ENCODE measurements around the gene SPATA13. TPM values are rescaled to one million over a fixed set of nuclear protein-coding genes. Genes with fewer than 3 reads are reported as not detected.

Gene SPATA13
- total RNA-seq, 1 experiment from 2014 or later, result 21.4 TPM

DNA sequence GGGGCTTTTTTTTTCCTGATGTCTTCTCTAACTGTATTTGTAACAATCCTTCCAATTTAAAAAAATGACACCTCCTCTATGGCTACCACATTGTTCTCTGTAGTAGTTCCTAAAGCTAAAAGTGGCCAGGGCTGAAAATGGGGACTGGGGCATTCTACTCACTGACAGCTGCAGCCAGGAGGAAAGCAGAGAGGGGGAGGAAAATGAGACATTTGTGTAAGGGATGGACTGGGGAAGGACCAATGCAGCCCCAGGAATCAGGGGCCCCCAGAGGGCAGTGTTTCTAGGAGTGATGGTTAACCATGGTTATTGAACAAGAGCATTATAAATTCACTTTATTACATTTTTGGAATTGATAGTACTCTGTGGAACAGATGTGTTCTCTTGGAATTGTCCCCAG, 114.5 kb downstream of the SPATA13 start:
- no peak for TF ChIP-seq REST (IDR thresholded peaks at IDR 0.05; ENCODE audit: low read depth)
- TF ChIP-seq ELF1 (IDR thresholded peaks at IDR 0.05; ENCODE audit: borderline replicate concordance, low read depth), result no peak
- no peak for TF ChIP-seq SIN3A (IDR thresholded peaks at IDR 0.05; ENCODE audit: low read depth)
- no peak for TF ChIP-seq SP1 (IDR thresholded peaks at IDR 0.05; ENCODE audit: low read depth)
- no peaks in the 10 kb centered on the region for H3K9me3 ChIP-seq (ENCODE audit: control insufficient read depth in 1 of 2, insufficient read depth in 1 of 2, low read depth in 1 of 2, low read length in 2 of 2)
- H3K9ac ChIP-seq (ENCODE audit: low read length), result no peak overlapping the region
- no peak overlapping the region for H3K27ac ChIP-seq (ENCODE audit: low read depth, low read length)
- no peaks in the 10 kb centered on the region for H3K36me3 ChIP-seq (ENCODE audit: control insufficient read depth in 1 of 2, insufficient read depth in 2 of 2, low read length in 2 of 2)
- intact Hi-C loops (cut with micrococcal nuclease), result no loop called here
- no TSS peak for BruUV-seq (replicated peaks)
- DNase-seq (ENCODE audit: low read depth, low spot score) (no peak), ATAC-seq (no peak)
- no peak overlapping the region for H3K4me3 ChIP-seq (replicated peaks in 1 of 2; ENCODE audit: low read depth in 1 of 2, low read length in 2 of 2)
- ChIA-PET CTCF (no interaction called here), POLR2A (no interaction called here), RAD21 (ENCODE audit: low non-redundant PET in 1 of 2, low total read pairs in 2 of 2, uncharacterized antibody in 2 of 2, unreplicated experiment in 2 of 2) (no interaction called here)
- H4K20me1 ChIP-seq (ENCODE audit: insufficient read depth), result no peaks in the 10 kb centered on the region
- H3K4me1 ChIP-seq (ENCODE audit: control insufficient read depth in 1 of 2, insufficient read depth in 2 of 2, low read length in 2 of 2), result no peaks in the 10 kb centered on the region
- peaks cover 5% of the 10 kb centered on the region; the same call in 1 of the 2 replicates for H3K79me2 ChIP-seq (ENCODE audit: insufficient read depth, low read length)
- H3K9me2 ChIP-seq (ENCODE audit: insufficient read depth), result no peaks in the 10 kb centered on the region
- H2AFZ ChIP-seq (ENCODE audit: low read depth, low read length, poor library complexity, severe bottlenecking), result no peak overlapping the region
- H3K27me3 ChIP-seq (ENCODE audit: insufficient read depth, low read length), result no peaks in the 10 kb centered on the region
- H3K4me2 ChIP-seq (ENCODE audit: low read length), result no peak overlapping the region

DNA sequence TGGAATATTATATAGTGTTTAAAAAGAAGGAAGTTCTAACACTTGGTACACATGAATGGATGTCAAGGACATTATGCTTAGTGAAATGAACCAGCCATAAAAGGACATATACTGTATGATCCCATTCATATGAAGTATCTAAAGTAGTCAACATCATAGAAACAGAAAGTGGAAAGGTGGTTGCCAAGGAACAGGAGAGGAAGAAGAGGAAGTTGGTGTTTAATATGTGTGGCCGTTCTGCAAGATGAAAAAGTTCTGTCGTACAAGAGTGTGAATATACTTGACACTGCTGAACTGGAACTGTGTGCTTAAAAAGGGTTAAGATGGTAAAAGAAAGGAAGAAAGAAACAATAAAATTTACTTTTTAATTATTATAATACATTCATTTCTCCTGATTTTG, 115.8 kb downstream of the SPATA13 start:
- no peaks in the 10 kb centered on the region for H3K36me3 ChIP-seq (ENCODE audit: control insufficient read depth in 1 of 2, insufficient read depth in 2 of 2, low read length in 2 of 2)
- H3K9me2 ChIP-seq (ENCODE audit: insufficient read depth), result no peaks in the 10 kb centered on the region
- H3K4me3 ChIP-seq (replicated peaks in 1 of 2; ENCODE audit: low read depth in 1 of 2, low read length in 2 of 2), result no peak overlapping the region
- ChIA-PET CTCF (no interaction called here), POLR2A (no interaction called here), RAD21 (ENCODE audit: low non-redundant PET in 1 of 2, low total read pairs in 2 of 2, uncharacterized antibody in 2 of 2, unreplicated experiment in 2 of 2) (no interaction called here)
- no peak overlapping the region for H3K9ac ChIP-seq (ENCODE audit: low read length)
- DNase-seq (ENCODE audit: low read depth, low spot score) (no peak), ATAC-seq (no peak)
- no peak overlapping the region for H2AFZ ChIP-seq (ENCODE audit: low read depth, low read length, poor library complexity, severe bottlenecking)
- no TSS peak for BruUV-seq (replicated peaks)
- H3K9me3 ChIP-seq (ENCODE audit: control insufficient read depth in 1 of 2, insufficient read depth in 1 of 2, low read depth in 1 of 2, low read length in 2 of 2), result no peaks in the 10 kb centered on the region
- H3K4me2 ChIP-seq (ENCODE audit: low read length), result no peak overlapping the region
- no peaks in the 10 kb centered on the region for H3K27me3 ChIP-seq (ENCODE audit: insufficient read depth, low read length)
- intact Hi-C loops (cut with micrococcal nuclease), result no loop called here
- no peaks in the 10 kb centered on the region for H4K20me1 ChIP-seq (ENCODE audit: insufficient read depth)
- H3K4me1 ChIP-seq (ENCODE audit: control insufficient read depth in 1 of 2, insufficient read depth in 2 of 2, low read length in 2 of 2), result no peaks in the 10 kb centered on the region
- H3K27ac ChIP-seq (ENCODE audit: low read depth, low read length), result no peak overlapping the region
- no peaks in the 10 kb centered on the region; the same call in 1 of the 2 replicates for H3K79me2 ChIP-seq (ENCODE audit: insufficient read depth, low read length)
- TF ChIP-seq ELF1 (IDR thresholded peaks at IDR 0.05; ENCODE audit: borderline replicate concordance, low read depth) (no peak), ATF3 (IDR thresholded peaks at IDR 0.05) (no peak), SP1 (IDR thresholded peaks at IDR 0.05; ENCODE audit: low read depth) (no peak), CBX3 (IDR thresholded peaks at IDR 0.05; ENCODE audit: low read depth) (no peak), ZNF274 (IDR thresholded peaks at IDR 0.05; ENCODE audit: low read depth, low read length) (no peak), EGR1 (IDR thresholded peaks at IDR 0.05; ENCODE audit: low read depth) (no peak), ZBTB33 (IDR thresholded peaks at IDR 0.05; ENCODE audit: extremely low read depth, insufficient replicate concordance, low read length) (no peak), EZH2 (IDR thresholded peaks at IDR 0.05) (no peak), FOSL1 (IDR thresholded peaks at IDR 0.05; ENCODE audit: low read depth) (no peak), POLR2AphosphoS5 (IDR thresholded peaks at IDR 0.05; ENCODE audit: low read depth, low read length) (no peak), SRF (IDR thresholded peaks at IDR 0.05; ENCODE audit: low read depth) (no peak), POLR2A (IDR thresholded peaks at IDR 0.05; ENCODE audit: borderline replicate concordance, extremely low read depth, insufficient read depth, insufficient read length) (no peak), ZFX (IDR thresholded peaks at IDR 0.05) (no peak)
- TF ChIP-seq, protein P1, sequence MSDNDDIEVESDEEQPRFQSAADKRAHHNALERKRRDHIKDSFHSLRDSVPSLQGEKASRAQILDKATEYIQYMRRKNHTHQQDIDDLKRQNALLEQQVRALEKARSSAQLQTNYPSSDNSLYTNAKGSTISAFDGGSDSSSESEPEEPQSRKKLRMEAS (IDR thresholded peaks at IDR 0.05), result no peak

Data from HCT116 (cell line).